Stimulated activated CD4-positive, alpha-beta T cell treated with anti-CD3 and anti-CD28 coated beads, TNF-alpha, amount 100 ng/mL, for 24 hours (primary cell): Measurements from ENCODE around the gene CLK4.
A peak's percentile ranks its signal among the peaks of the same experiment; 100 is the strongest.

Experiments
- DNase-seq, 3 experiments: peaks; one replicate each; pipeline ENCODE4 v3.0.0-alpha.2; 2020; ENCODE audit warnings: low read depth in 3 of 3

Gene CLK4

GRCh38 chr5:178637356-178638074 lies 10.7 kb upstream of the CLK4 start:
- DNase-seq, result no peak

- no peak for DNase-seq
Measured at GRCh38 chr5:178632285-178632684, 5.4 kb upstream of the CLK4 start.

- no peak for DNase-seq
Measured at GRCh38 chr5:178630951-178631350, 4.1 kb upstream of the CLK4 start.

- DNase-seq, result no peak
Measured at GRCh38 chr5:178630475-178630930, 3.7 kb upstream of the CLK4 start.

- DNase-seq, result no peak
Measured at GRCh38 chr5:178627259-178627598, 379 bp upstream of the CLK4 start.

GRCh38 chr5:178625679-178626483 lies 969 bp downstream of the CLK4 start:
- no peak for DNase-seq

- no peak for DNase-seq
Measured at GRCh38 chr5:178624631-178625546, 2.0 kb downstream of the CLK4 start.

GRCh38 chr5:178622679-178623247 lies 4.1 kb downstream of the CLK4 start:
- DNase-seq, result no peak

GRCh38 chr5:178619390-178619789 lies 7.5 kb downstream of the CLK4 start:
- DNase-seq, result no peak

GRCh38 chr5:178612299-178612698 lies 14.6 kb downstream of the CLK4 start:
- DNase-seq, result no peak

GRCh38 chr5:178606269-178606668 lies 20.6 kb downstream of the CLK4 start:
- DNase-seq, result no peak

- DNase-seq, result no peak
Measured at GRCh38 chr5:178605788-178606187, 21.1 kb downstream of the CLK4 start.

GRCh38 chr5:178602752-178603151 lies 24.1 kb downstream of the CLK4 start:
- DNase-seq, result no peak

- DNase-seq, result no peak
Measured at GRCh38 chr5:178595750-178596149, 31.1 kb downstream of the CLK4 start.

- no peak for DNase-seq
Measured at GRCh38 chr5:178595150-178595549, 31.7 kb downstream of the CLK4 start.

GRCh38 chr5:178590924-178591423 lies 35.9 kb downstream of the CLK4 start:
- no peak for DNase-seq

GRCh38 chr5:178590141-178590923 lies 36.5 kb downstream of the CLK4 start, which contains the start of gene COL23A1:
COL23A1 (minus strand) TSS chr5:178590393.
- peak in 1 of 3 experiments; percentile 31 for DNase-seq

GRCh38 chr5:178589180-178590140 lies 37.4 kb downstream of the CLK4 start:
- peak in 1 of 3 experiments; percentile 12 for DNase-seq

- DNase-seq, result no peak
Measured at GRCh38 chr5:178588769-178589168, 38.1 kb downstream of the CLK4 start.
